ENCODE measurements around the gene STEEP1.
"Not testable (repeated sequence)": the region's sequence is repeated elsewhere in the genome, so short reads cannot be mapped to it uniquely, and the experiment has no call there.

Gene STEEP1

DNA sequence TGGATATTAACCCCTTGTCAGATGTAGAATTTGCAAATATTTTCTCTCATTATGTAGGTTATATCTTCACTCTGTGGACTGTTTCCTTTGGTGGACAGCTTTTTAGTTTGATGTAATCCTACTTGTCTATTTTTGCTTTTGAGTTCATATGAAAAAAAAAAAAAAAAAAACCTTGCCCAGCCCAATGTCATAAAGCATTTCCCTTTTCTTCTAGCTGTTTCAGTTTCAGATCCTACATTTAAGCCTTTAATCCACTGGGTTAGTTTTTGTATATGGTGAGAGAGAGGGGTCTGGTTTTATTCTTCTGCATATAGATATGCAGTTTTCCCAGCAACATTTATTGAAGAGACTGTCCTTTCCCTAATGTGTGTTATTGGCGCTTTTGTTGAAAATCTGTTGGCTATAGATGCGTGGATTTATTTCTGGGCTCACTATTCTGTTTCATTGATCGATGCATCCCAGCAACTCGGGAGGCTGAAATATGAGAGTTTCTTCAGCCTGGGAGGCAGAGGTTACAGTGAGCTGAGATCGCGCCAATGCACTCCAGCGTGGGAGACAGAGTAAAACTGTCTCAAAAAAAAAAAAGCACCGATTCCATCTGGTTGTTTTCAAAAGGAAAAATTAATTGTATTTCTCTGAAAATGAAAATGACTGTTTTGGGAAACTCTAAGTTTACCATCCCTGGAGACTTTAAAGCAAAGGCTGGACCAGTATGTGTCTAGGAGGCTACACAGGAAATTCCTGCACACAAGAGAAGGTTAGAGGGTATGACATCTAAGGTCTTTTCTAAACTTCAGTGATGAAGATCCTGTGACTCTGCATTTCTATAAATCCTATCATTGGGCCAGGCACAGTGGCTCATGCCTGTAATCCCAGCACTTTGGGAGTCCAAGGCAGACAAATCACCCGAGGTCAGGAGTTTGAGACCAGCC, 35.6 kb downstream of the STEEP1 start:
- DNase-seq (ENCODE audit: low spot score) = no peak

- DNase-seq (ENCODE audit: low spot score) = no peak
These were observed 41.5 kb downstream of the STEEP1 start for GRCh38 chrX:119523664-119524184.

DNA sequence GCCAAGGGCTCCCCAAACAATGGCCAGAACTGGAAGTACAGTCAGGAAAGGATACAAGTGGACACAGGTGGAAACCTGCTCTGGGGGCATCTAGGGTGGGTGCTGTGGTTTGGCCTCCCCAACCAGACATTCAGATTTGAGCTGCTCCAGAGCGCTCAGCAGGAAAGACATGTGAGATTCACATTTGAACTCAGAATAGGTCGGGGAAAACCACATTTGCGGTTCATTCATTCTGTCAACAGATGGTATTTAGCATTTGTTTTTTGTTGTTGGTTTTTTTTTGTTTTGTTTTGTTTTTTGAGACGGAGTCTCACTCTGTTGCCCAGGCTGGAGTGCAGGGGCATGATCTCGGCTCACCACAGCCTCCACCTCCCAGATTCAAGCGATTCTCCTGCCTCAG, 44.0 kb downstream of the STEEP1 start:
- DNase-seq (ENCODE audit: low spot score) = no peak

DNA sequence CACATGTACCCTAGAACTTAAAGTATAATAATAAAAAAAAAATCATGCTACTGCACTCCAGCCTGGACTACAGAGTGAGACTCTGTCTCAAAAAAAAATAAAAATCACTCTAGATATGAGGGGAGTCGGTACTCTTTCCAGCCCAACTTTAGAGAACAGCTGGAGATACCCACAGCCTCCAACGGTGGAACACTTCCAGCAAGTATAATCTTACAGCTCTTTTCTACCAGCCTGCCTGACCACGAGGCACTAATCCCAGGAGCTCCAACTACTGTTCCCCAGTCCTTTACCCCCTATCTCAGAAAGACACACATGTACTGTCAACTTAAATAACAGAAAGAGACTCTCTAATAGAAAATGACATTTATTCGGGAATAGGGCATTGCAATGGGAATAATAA, 46.8 kb downstream of the STEEP1 start:
- DNase-seq (ENCODE audit: low spot score) = no peak

- peak; percentile 68 for DNase-seq (ENCODE audit: low spot score)
These were observed 49.0 kb downstream of the STEEP1 start for GRCh38 chrX:119516157-119516702.

GRCh38 chrX:119512146-119512800, 52.9 kb downstream of the STEEP1 start:
- peak; percentile 80 for DNase-seq (ENCODE audit: low spot score)

DNA sequence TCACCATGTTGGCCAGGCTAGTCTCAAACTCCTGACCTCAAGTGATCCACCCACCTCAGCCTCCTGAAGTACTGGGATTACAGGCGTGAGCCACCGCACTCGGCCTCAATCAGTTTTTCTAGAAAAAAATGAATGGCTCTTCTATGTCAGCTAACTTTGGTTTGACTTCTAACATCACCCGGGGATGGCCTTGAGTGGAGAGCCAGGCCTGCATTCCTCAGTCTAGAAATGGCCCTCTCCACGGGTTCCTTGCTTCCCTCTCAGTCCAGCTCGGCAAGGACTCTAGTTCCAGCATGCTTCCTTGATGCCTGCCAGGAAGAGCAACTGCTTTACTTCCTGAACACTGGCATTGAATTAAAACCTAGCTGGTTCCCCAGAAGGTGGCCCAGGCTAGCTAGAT, 58.0 kb downstream of the STEEP1 start:
- DNase-seq (ENCODE audit: low spot score) = no peak

DNA sequence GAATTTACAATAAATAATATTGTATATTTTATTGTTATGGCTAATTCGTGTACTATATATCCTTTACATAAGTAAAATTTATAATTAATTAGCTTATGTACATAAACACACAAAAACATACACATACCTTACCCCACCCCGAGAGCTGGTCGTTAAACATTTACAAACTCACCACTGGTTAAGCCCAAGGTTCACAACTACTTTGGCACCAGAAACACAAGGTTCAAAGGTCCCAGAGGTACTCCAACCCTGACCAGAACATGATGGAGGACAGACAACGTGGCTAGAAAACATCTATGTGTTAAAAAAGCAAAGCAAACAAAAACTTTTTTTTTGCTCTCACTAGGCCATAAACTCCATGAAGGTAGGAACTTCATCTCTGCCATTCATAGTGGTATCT, 59.3 kb downstream of the STEEP1 start:
- DNase-seq (ENCODE audit: low spot score) = no peak

GRCh38 chrX:119505145-119505544, 60.1 kb downstream of the STEEP1 start:
- not testable (repeated sequence) for DNase-seq (ENCODE audit: low spot score)

DNA sequence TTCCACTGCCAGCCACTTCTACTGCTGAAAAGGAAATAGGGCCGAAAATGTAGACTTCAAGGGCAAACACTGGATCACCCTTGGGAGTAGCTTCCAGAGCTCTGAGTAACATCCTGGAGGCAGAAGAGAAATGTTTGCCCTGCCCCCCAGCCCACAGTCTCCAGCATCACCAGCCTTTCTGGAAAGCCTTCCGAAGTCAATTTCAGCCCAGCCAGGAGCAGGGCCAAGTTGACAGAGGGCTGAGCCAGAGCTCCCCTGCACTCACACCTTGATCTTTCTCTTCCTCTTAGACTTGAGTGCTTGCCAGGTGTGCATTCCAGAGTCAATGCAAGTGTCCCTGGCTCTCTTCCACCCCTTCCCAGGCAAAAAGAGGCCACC, 61.7 kb downstream of the STEEP1 start:
- peak; percentile 14 for DNase-seq (ENCODE audit: low spot score)

DNA sequence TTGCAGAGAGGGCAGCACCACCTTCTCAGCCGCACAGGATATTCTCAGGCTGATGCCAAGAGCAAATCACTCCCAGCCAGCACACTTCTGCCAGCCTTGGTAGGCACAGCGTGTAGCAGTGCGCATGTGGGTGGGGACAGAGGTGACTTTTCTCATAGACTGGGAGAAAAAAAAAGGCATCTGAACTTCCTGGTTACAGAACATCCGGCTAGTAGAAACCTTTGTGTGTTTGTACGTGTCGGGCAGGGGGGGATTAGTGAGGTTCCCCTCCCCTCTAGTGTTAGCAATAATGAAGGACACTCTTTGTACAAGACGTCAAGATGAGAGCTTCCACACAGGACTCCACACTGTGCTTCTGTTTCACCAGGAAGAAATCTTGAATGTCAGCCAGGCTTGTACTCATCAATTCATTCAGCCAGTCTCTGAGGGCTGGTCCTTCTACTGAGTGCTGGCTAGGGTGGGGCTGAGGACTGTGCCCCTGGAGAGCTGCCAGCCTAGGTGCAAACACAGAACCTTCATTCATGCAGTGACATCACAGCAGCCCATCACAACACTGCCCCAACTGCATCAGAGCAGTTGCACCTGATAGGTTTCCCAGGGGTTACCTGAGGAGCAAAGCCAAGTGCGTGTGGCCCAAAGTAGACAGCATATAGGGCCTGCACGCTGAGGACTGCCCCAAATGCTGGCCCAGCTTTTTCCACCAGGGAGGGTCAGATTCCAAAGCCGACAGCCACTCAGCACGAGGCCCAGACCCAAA, 62.3 kb downstream of the STEEP1 start:
- DNase-seq (ENCODE audit: low spot score) = no peak

DNA sequence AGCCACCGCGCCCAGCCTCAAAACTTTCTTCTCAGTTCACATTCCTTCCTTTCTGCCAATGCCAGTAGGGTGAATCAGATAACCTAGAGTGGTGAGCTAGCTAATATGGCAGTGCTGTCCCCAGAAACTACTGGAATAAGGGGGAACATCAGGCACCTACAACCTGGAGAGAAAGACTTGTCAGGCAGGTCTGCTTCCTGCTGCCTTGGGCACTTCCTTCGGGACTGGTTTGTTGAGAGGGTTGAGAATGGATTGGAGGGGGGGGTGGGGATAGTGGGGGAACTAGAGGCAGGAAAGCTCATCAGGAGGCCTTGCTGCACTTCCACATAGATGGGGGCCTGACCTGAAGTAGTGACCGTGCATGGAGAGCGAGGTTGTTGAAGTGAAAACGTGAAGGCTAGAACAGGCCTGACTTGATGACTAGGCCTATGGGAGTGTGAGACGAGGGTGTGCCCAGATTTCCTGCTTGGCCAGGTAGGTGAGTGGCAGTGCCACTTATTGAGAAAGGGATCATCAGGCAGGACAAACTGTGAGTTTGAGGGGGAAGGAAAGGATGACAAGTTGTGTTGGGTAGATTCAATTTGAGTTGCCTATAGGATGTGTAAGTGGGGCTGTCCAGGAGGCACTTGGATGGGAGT, 63.6 kb downstream of the STEEP1 start:
- DNase-seq (ENCODE audit: low spot score) = no peak

DNA sequence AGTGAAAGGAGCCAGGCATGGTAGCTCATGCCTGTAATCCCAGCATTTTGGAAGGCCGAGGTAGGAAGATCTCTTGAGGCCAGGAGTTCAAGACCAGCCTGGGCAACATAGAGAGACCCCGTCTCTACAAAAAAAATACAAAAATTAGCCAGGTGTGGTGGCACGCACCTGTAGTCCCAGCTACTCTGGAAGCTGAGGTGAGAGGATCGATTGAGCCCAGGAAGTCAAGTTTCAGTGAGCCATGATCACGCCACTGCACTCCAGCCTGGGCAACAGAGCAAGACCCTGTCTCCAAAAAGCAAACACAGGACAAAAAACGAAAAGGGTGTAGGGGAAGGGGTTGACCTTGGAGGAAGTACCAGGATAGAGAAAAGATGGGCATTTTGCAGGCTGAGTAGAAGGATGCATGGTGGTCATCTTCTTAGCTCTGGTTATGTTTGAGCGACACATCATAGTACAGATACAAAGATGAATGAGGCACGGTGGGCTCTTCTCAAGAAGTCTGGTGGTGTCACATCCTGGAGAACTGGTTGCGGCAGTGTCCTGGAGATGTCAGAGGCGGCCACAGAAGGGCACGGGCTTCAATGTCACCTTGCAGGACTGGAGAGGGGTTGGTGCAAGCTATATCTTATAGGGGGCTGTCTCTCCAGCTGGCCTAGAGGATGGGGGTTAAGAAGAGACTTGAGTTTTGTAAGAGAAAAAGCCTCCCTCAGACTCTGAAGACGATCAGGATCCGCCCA, 65.0 kb downstream of the STEEP1 start:
- no peak for DNase-seq (ENCODE audit: low spot score)

GRCh38 chrX:119497185-119497584, 68.0 kb downstream of the STEEP1 start:
- no peak for DNase-seq (ENCODE audit: low spot score)

DNA sequence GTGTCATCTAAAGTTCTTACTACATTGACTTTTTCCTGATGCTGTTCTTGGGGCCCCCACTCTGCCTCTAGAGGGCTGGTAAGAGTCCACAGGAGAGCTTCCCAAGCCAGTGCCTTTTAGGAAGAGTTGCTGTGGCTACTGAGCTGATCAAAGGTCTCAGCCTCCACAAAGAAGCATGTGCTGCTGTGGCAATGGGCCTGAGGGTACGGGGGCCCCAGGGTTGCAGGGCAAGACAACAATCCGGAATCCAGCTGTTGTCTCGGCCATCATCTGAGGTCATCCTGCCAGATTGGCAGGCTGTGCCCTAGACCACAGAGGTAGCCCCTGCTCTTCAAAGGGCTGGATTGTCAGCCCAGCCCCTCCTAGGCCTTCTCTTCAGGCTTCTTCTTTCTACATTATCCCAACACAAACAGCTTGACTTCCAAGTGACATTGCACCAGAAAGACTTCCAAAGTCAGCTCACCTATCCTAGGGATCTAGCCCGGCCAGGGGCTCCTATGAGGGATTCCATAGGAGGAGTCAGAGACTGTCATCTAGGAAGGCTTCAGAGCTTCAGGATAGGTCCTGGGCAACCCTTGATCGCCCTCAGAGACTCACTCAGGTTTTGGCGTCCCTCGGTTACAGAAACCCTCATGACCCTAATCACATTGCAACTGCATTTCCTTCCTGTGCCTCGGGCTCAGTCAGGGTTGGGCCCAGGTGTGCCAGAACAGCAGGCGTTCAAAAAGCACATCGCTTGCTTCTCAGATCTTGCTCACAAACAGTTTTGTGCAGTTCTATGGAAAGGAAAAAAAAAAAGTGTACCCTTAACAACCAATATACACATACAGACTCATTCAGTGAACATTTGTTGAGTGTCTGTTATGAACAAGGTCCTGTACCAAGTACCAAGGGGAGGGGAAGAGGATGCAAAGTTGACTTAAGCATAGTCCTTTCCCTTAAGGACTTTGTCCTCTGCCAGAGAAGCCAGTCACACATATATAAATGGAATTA, 69.2 kb downstream of the STEEP1 start:
- no peak for DNase-seq (ENCODE audit: low spot score)

DNA sequence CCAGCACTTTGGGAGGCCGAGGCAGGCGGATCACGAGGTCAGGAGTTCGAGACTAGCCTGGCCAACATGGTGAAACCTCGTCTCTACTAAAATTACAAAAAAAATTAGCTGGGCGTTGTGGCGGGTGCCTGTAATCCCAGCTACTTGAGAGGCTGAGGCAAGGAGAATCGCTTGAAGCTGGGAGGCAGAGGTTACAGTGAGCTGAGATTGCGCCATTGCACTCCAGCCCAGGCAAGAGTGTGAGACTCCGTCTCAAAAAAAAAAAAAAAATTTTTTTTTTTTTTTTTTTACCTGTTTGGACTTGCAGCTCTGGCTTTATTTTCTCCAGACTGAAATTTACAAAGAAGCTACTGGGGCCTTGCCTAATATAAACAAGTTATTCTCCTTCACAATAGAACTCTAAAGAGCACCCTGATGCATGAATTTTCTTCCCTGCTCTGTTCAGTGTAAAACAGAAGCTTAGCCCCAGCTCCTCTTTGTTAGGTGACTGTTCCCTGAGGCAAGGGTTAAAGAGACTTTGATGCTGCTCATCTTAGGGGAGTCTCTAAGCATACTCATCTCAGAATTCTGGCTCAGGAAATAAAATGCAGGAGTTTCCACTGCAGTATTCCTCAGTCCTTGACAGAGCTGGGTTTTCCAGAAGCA, 71.2 kb downstream of the STEEP1 start:
- DNase-seq (ENCODE audit: low spot score) = not testable (repeated sequence)

- no peak for DNase-seq (ENCODE audit: low spot score)
These were observed 72.7 kb downstream of the STEEP1 start for GRCh38 chrX:119492463-119492862.

DNA sequence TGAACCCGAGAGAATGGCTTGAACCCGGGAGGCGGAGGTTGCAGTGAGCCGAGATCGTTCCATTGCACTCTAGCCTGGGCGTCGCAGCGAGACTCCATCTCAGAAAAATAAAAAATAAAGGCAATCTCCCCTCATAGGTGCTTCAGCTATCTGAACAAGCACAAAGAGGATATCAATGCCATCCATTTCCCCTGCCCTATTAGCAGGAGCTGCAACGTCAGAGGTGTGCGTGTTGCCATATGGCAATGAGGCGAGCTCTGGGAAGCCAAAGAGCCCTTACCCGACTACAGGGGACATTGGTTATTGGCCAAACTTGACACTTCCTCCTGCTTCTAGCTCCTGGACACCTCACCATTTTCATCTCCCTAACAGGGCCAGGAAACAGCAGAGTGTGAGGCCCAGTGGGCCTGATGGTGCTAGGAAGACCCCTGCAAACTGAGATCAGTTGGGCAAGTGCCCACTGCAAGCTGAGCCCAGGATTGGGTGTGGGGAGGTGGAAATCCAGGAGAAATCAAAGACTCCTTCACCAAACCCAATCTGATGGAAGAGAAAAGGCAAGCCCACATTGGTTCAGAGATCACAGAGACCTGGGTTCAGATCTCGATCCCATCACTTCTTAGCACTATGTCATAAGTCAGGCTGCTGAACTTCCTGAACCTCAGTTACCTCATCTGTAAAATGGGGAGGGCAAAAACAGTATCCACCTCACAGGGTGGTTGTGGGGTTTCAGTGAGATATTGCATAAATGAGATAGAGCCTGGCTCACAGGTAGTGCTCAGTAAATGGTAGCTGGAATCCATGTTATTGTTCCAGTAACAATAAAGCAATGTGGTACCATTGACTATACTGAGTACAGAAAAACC, 75.8 kb downstream of the STEEP1 start:
- DNase-seq (ENCODE audit: low spot score) = no peak
